Fibroblast of lung (primary cell): Measurements from ENCODE around the gene SLC28A3. TPM values are rescaled to one million over a fixed set of nuclear protein-coding genes. Genes with fewer than 3 reads are reported as not detected.
A peak's percentile ranks its signal among the peaks of the same experiment; 100 is the strongest.
"Not testable (repeated sequence)": the region's sequence is repeated elsewhere in the genome, so short reads cannot be mapped to it uniquely, and the experiment has no call there.

Experiments used
- DNase-seq, 2 donors: peaks; one replicate each; pipeline versions ENCODE4 v3.0.0 to v3.0.0-alpha.2; 2010; ENCODE audit warnings: low read depth in 2 of 2
- H2AFZ ChIP-seq: 2 replicates; pipeline ENCODE4 v1.5.1; 2012; ENCODE audit warnings: low read length, control low read depth, inconsistent platforms
- H3K27ac ChIP-seq: 2 replicates; pipeline ENCODE4 v1.5.1; 2011; ENCODE audit warnings: low read length, control low read depth; ENCODE audit not compliant: insufficient read depth
- H3K27me3 ChIP-seq: 2 replicates; pipeline ENCODE4 v1.5.1; 2011; ENCODE audit warnings: mild to moderate bottlenecking, low read length; ENCODE audit not compliant: control insufficient read depth, insufficient read depth
- H3K36me3 ChIP-seq: 2 replicates; pipeline ENCODE4 v1.5.1; 2011; ENCODE audit warnings: low read length; ENCODE audit not compliant: control insufficient read depth, insufficient read depth
- H3K4me1 ChIP-seq: 2 replicates; pipeline ENCODE4 v1.5.1; 2011; ENCODE audit warnings: low read length; ENCODE audit not compliant: control insufficient read depth, insufficient read depth; ENCODE audit errors: extremely low read depth
- H3K4me2 ChIP-seq: 2 replicates; pipeline ENCODE4 v1.5.1; 2011; ENCODE audit warnings: low read length, control low read depth; ENCODE audit not compliant: insufficient read depth; ENCODE audit errors: extremely low read depth
- H3K4me3 ChIP-seq, 4 experiments: fragments of 200-600 bp in 1 of 4; sonication (generic) in 1 of 4; replicated peaks in 1 of 4; 2 replicates each; pipeline ENCODE4 v1.5.1; 2011 to 2016; ENCODE audit warnings: low read length in 4 of 4, low read depth in 3 of 4, mild to moderate bottlenecking in 3 of 4, control low read depth in 2 of 4, inconsistent platforms in 1 of 4, mixed read lengths in 1 of 4; ENCODE audit not compliant: insufficient read depth in 1 of 4; ENCODE audit errors: control extremely low read depth in 1 of 4
- H3K79me2 ChIP-seq: 2 replicates; pipeline ENCODE4 v1.5.1; 2012; ENCODE audit warnings: mild to moderate bottlenecking, low read length, inconsistent platforms; ENCODE audit not compliant: control insufficient read depth, insufficient read depth
- H3K9ac ChIP-seq: 2 replicates; pipeline ENCODE4 v1.5.1; 2011; ENCODE audit warnings: mild to moderate bottlenecking, low read length, control low read depth; ENCODE audit not compliant: insufficient read depth
- H3K9me3 ChIP-seq: 2 replicates; pipeline ENCODE4 v1.5.1; 2012; ENCODE audit warnings: low read depth, low read length; ENCODE audit not compliant: control insufficient read depth, insufficient read depth
- H4K20me1 ChIP-seq: 2 replicates; pipeline ENCODE4 v1.5.1; 2011; ENCODE audit warnings: low read length; ENCODE audit not compliant: control insufficient read depth, insufficient read depth; ENCODE audit errors: extremely low read depth
- CTCF ChIP-seq, 2 donors: IDR thresholded peaks in 1 of 2; conservative IDR thresholded peaks in 1 of 2; 1 replicate in 1 of 2; 2 replicates in 1 of 2; pipeline ENCODE4 v1.5.1; 2011 to 2012; ENCODE audit warnings: low read length in 2 of 2, control low read depth in 1 of 2, inconsistent platforms in 1 of 2, low read depth in 1 of 2, mild to moderate bottlenecking in 1 of 2
- EZH2 ChIP-seq: IDR thresholded peaks from 2 replicates; pipeline ENCODE4 v1.5.1; 2012; ENCODE audit warnings: low read length, control low read depth, mild to moderate bottlenecking; ENCODE audit errors: missing control alignments
- polyA plus RNA-seq, 2 donors: library from polyadenylated mRNA; depleted of rRNA in 1 of 2; stranded (reverse) in 1 of 2; unstranded in 1 of 2; fragments of >200 nt; gene quantifications; 2 replicates each; pipeline ENCODE4 v1.2.1, GENCODE V29; 2011 to 2012; ENCODE audit warnings: missing spikeins in 1 of 2
- total RNA-seq: library from RNA; depleted of rRNA; stranded (reverse); fragments of >200 nt; gene quantifications from 2 replicates; pipeline ENCODE4 v1.2.1, GENCODE V29; 2014

The SLC28A3 gene
- total and polyA plus RNA-seq, 2 donors (not counting 1 experiment from before 2014, with no cell fraction given), result 0.17 to 0.75 TPM

GRCh38 chr9:84374013-84374412 lies 33.5 kb upstream of the SLC28A3 start:
- no peak overlapping the region for H3K9ac ChIP-seq
- no peak overlapping the region for H2AFZ ChIP-seq
- no peak overlapping the region for H3K27ac ChIP-seq
- TF ChIP-seq EZH2 (no peak), CTCF (conservative IDR thresholded peaks at IDR 0.05 in 1 of 2, IDR thresholded peaks at IDR 0.05 in 1 of 2; ENCODE audit: low read depth in 1 of 2, low read length in 2 of 2) (no peak)
- H3K36me3 ChIP-seq, result no peaks in the 10 kb centered on the region
- H3K27me3 ChIP-seq, result no peaks in the 10 kb centered on the region
- no peaks in the 10 kb centered on the region for H4K20me1 ChIP-seq
- no peak overlapping the region for H3K4me3 ChIP-seq
- H3K79me2 ChIP-seq, result no peaks in the 10 kb centered on the region
- H3K9me3 ChIP-seq, result no peaks in the 10 kb centered on the region
- no peak for DNase-seq
- H3K4me2 ChIP-seq, result no peak overlapping the region
- H3K4me1 ChIP-seq, result no peaks in the 10 kb centered on the region

- no peaks in the 10 kb centered on the region for H3K4me1 ChIP-seq
- H3K27ac ChIP-seq, result no peak overlapping the region
Measured at GRCh38 chr9:84371737-84372136, 31.2 kb upstream of the SLC28A3 start.

GRCh38 chr9:84368601-84369000 lies 28.0 kb upstream of the SLC28A3 start:
- no peaks in the 10 kb centered on the region for H3K27me3 ChIP-seq
- H3K4me1 ChIP-seq, result no peaks in the 10 kb centered on the region
- no peak for DNase-seq
- no peak overlapping the region for H3K9ac ChIP-seq
- H3K27ac ChIP-seq, result no peak overlapping the region
- no peaks in the 10 kb centered on the region for H3K36me3 ChIP-seq
- no peaks in the 10 kb centered on the region for H4K20me1 ChIP-seq
- H3K9me3 ChIP-seq, result no peaks in the 10 kb centered on the region
- no peak overlapping the region for H2AFZ ChIP-seq
- no peaks in the 10 kb centered on the region for H3K79me2 ChIP-seq
- TF ChIP-seq EZH2 (no peak), CTCF (conservative IDR thresholded peaks at IDR 0.05 in 1 of 2, IDR thresholded peaks at IDR 0.05 in 1 of 2; ENCODE audit: low read depth in 1 of 2, low read length in 2 of 2) (no peak)
- no peak overlapping the region for H3K4me3 ChIP-seq
- H3K4me2 ChIP-seq, result no peak overlapping the region

More at GRCh38 chr9:84371737-84372136, 31.2 kb upstream of the SLC28A3 start:
- no peaks in the 10 kb centered on the region for H3K79me2 ChIP-seq
- no peaks in the 10 kb centered on the region for H3K36me3 ChIP-seq
- no peak overlapping the region for H3K4me2 ChIP-seq
- TF ChIP-seq EZH2, result no peak
- no peak for TF ChIP-seq CTCF (conservative IDR thresholded peaks at IDR 0.05 in 1 of 2, IDR thresholded peaks at IDR 0.05 in 1 of 2; ENCODE audit: low read depth in 1 of 2, low read length in 2 of 2)
- H2AFZ ChIP-seq, result no peak overlapping the region
- H3K9me3 ChIP-seq, result no peaks in the 10 kb centered on the region
- no peak overlapping the region for H3K4me3 ChIP-seq
- no peaks in the 10 kb centered on the region for H4K20me1 ChIP-seq
- H3K27me3 ChIP-seq, result no peaks in the 10 kb centered on the region
- peak; percentile 88 to 91 for DNase-seq
- H3K9ac ChIP-seq, result no peak overlapping the region

- not testable (repeated sequence) for H3K4me3 ChIP-seq, H3K4me1 ChIP-seq, H3K27ac ChIP-seq, H3K79me2 ChIP-seq, H3K27me3 ChIP-seq, H2AFZ ChIP-seq, H3K9ac ChIP-seq, H3K36me3 ChIP-seq, H3K4me2 ChIP-seq, H4K20me1 ChIP-seq, H3K9me3 ChIP-seq
- DNase-seq, result peak in 1 of 2 donors; percentile 25
Measured at GRCh38 chr9:84367726-84368125, 27.2 kb upstream of the SLC28A3 start.
